Measurements from ENCODE around the gene NHSL1.

NHSL1 gene

GRCh38 chr6:138492113-138492512, 7.2 kb downstream of the NHSL1 start:
- no peak for DNase-seq

- DNase-seq, result no peak
Observed at GRCh38 chr6:138491017-138491416, 8.3 kb downstream of the NHSL1 start.

- DNase-seq, result no peak
Observed at GRCh38 chr6:138489846-138490245, 9.4 kb downstream of the NHSL1 start.

- no peak for DNase-seq
Observed at GRCh38 chr6:138487102-138487604, 12.1 kb downstream of the NHSL1 start.

GRCh38 chr6:138486249-138487101, 12.8 kb downstream of the NHSL1 start:
- DNase-seq, result no peak

- DNase-seq, result no peak
Observed at GRCh38 chr6:138485586-138486248, 13.6 kb downstream of the NHSL1 start.

- no peak for DNase-seq
Observed at GRCh38 chr6:138485005-138485545, 14.2 kb downstream of the NHSL1 start.

- no peak for DNase-seq
Observed at GRCh38 chr6:138484018-138484731, 15.1 kb downstream of the NHSL1 start.

GRCh38 chr6:138482816-138483215, 16.5 kb downstream of the NHSL1 start:
- no peak for DNase-seq

GRCh38 chr6:138480279-138480949, 18.9 kb downstream of the NHSL1 start:
- no peak for DNase-seq

GRCh38 chr6:138477913-138478539, 21.3 kb downstream of the NHSL1 start:
- DNase-seq, result no peak

GRCh38 chr6:138476116-138476515, 23.2 kb downstream of the NHSL1 start:
- no peak for DNase-seq

- DNase-seq, result no peak
Observed at GRCh38 chr6:138473144-138473543, 26.1 kb downstream of the NHSL1 start.

GRCh38 chr6:138468320-138469015, 30.8 kb downstream of the NHSL1 start:
- DNase-seq, result no peak

GRCh38 chr6:138467901-138468300, 31.4 kb downstream of the NHSL1 start:
- no peak for DNase-seq

- DNase-seq, result no peak
Observed at GRCh38 chr6:138465007-138465645, 34.2 kb downstream of the NHSL1 start.

GRCh38 chr6:138464085-138464484, 35.2 kb downstream of the NHSL1 start:
- DNase-seq, result no peak

GRCh38 chr6:138461647-138462046, 37.6 kb downstream of the NHSL1 start:
- DNase-seq, result no peak

GRCh38 chr6:138456401-138456790, 42.9 kb downstream of the NHSL1 start:
- DNase-seq, result no peak

GRCh38 chr6:138455746-138456400, 43.4 kb downstream of the NHSL1 start:
- DNase-seq, result peak; percentile 12 to 22

Measured in activated CD4-positive, alpha-beta T cell treated with anti-CD3 and anti-CD28 coated beads for 4 hours (primary cell).